Mucosa of descending colon (tissue), 3 donors: ENCODE data around the gene OR2B2. TPM values are rescaled to one million over a fixed set of nuclear protein-coding genes. Genes with fewer than 3 reads are reported as not detected.

Experiments used
- ATAC-seq: fragments of 200-7000 bp; cut with Tn5 transposase; one replicate; pipeline ENCODE4 v1.9.1; 2020; ENCODE audit warnings: mild to moderate bottlenecking, moderate library complexity
- DNase-seq, 3 donors: peaks; one replicate each; pipeline ENCODE4 v3.0.0-alpha.2; 2020
- H3K36me3 ChIP-seq: fragments of 200-600 bp; one replicate; pipeline ENCODE4 v1.8.0; 2021; ENCODE audit warnings: low read depth, mild to moderate bottlenecking
- H3K4me1 ChIP-seq: fragments of 200-600 bp; one replicate; pipeline ENCODE4 v1.8.0; 2021; ENCODE audit warnings: low read depth, mild to moderate bottlenecking
- H3K4me3 ChIP-seq: fragments of 200-600 bp; one replicate; pipeline ENCODE4 v1.8.0; 2021; ENCODE audit warnings: mild to moderate bottlenecking
- H3K9me3 ChIP-seq: fragments of 200-600 bp; one replicate; pipeline ENCODE4 v1.8.0; 2021; ENCODE audit warnings: mild to moderate bottlenecking
- CTCF ChIP-seq: fragments of 200-600 bp; IDR thresholded peaks from one replicate; pipeline ENCODE4 v1.8.0; 2022; ENCODE audit warnings: antibody characterized with exemption, mild to moderate bottlenecking
- intact Hi-C, 2 donors: fragments of 100-400 bp; cut with DNase I in 1 of 2; cut with micrococcal nuclease in 1 of 2; formaldehyde crosslinking; loops; one replicate each; pipeline versions ENCODE4 v1.11.0 to v1.11.1; 2022; cut with DNase I, micrococcal nuclease
- total RNA-seq, 3 donors: library from RNA; stranded (reverse); fragmentation: NEBNext Ultra II Directional in 2 of 3; extraction: Animal tissue kit (Norgen Biotek cat#: 25700) in 2 of 3; gene quantifications; one replicate each; pipeline versions ENCODE4 v1.2.1 to v1.2.4, GENCODE V29; 2021 to 2023
- donor health status: DM: no; HTN: no; CAD: no; lungs with moderate emphysema.
- donor health status: DM: no; HTN: no; CAD: no.
- donor health status: DM: no; HTN: yes; CAD: no.

OR2B2 gene
- total RNA-seq, 3 donors from 2014 or later, result not detected

DNA sequence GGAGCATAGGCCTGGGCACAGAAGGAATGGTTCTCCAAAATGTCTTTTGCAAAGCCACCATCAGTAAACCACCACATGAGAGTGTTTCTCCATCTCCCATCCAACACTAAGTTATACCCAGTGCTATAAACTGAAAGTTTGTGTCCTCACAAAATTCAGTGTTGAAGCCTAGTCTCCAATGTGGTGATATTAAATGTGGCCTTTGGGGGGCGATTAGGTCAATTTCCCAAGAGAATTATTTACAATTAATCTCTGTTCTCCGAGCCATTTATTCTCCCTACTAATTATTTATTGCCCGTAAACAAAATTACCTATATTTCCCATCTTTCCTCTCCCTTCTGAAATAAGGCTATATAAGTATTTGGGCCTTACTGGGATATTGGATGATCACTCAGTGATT lies 26.1 kb downstream of the OR2B2 start:
- Histone ChIP-seq H3K36me3 (no peaks in the 10 kb centered on the region), H3K9me3 (no peaks in the 10 kb centered on the region), H3K4me3 (no peak overlapping the region), H3K4me1 (peaks cover 6% of the 10 kb centered on the region)
- DNase-seq (no peak), ATAC-seq (no peak)
- intact Hi-C loops, result no loop called here
- TF ChIP-seq CTCF, result no peak

GRCh38 chr6:27883136-27883535 lies 29.1 kb downstream of the OR2B2 start:
- intact Hi-C loops, result no loop called here
- ATAC-seq, result no peak
- no peak overlapping the region for H3K4me3 ChIP-seq
- no peak for DNase-seq
- no peaks in the 10 kb centered on the region for H3K9me3 ChIP-seq
- H3K4me1 ChIP-seq, result no peaks in the 10 kb centered on the region
- no peak for TF ChIP-seq CTCF
- no peaks in the 10 kb centered on the region for H3K36me3 ChIP-seq

DNA sequence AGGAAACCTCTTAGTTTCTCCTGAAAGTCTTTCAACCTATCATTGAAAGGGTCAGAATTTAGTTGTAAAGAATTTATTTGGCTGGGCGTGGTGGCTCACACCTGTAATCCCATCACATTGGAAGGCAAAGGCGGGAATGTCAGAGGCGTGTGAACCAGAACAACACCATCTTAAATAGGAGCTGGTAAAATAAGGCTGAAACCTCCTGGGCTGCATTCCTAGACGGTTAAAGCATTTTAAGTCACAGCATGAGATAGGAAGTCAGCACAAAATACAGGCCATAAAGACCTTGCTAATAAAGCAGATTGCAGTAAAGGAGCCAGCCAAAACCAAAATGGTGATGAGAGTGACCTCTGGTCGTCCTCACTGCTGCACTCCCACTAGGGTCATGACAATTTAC lies 29.6 kb downstream of the OR2B2 start:
- no peak for ATAC-seq
- H3K4me3 ChIP-seq, result no peak overlapping the region
- intact Hi-C loops, result no loop called here
- H3K9me3 ChIP-seq, result no peaks in the 10 kb centered on the region
- H3K4me1 ChIP-seq, result no peaks in the 10 kb centered on the region
- no peaks in the 10 kb centered on the region for H3K36me3 ChIP-seq
- TF ChIP-seq CTCF, result no peak
- DNase-seq, result no peak

GRCh38 chr6:27879837-27880236 lies 32.4 kb downstream of the OR2B2 start:
- DNase-seq (no peak), ATAC-seq (no peak)
- Histone ChIP-seq H3K4me1 (no peaks in the 10 kb centered on the region), H3K4me3 (no peak overlapping the region), H3K9me3 (no peaks in the 10 kb centered on the region), H3K36me3 (no peaks in the 10 kb centered on the region)
- intact Hi-C loops, result no loop called here
- no peak for TF ChIP-seq CTCF

GRCh38 chr6:27874016-27874415 lies 38.2 kb downstream of the OR2B2 start:
- H3K36me3 ChIP-seq, result no peaks in the 10 kb centered on the region
- peaks cover 12% of the 10 kb centered on the region for H3K4me1 ChIP-seq
- ATAC-seq (no peak), DNase-seq (no peak)
- H3K4me3 ChIP-seq, result no peak overlapping the region
- intact Hi-C loops, result no loop called here
- H3K9me3 ChIP-seq, result no peaks in the 10 kb centered on the region
- TF ChIP-seq CTCF, result no peak
